CD4-positive, alpha-beta T cell treated with Interleukin-6 at 100 ng/mL for 8 hours (primary cell): ENCODE results near the gene COG1.
"Not testable (repeated sequence)": the region's sequence is repeated elsewhere in the genome, so short reads cannot be mapped to it uniquely, and the experiment has no call there.

ENCODE experiments used
- DNase-seq: peaks from one replicate; pipeline ENCODE4 v3.0.0-alpha.2; 2020; ENCODE audit warnings: mixed read lengths, low spot score

COG1 gene, protein sequence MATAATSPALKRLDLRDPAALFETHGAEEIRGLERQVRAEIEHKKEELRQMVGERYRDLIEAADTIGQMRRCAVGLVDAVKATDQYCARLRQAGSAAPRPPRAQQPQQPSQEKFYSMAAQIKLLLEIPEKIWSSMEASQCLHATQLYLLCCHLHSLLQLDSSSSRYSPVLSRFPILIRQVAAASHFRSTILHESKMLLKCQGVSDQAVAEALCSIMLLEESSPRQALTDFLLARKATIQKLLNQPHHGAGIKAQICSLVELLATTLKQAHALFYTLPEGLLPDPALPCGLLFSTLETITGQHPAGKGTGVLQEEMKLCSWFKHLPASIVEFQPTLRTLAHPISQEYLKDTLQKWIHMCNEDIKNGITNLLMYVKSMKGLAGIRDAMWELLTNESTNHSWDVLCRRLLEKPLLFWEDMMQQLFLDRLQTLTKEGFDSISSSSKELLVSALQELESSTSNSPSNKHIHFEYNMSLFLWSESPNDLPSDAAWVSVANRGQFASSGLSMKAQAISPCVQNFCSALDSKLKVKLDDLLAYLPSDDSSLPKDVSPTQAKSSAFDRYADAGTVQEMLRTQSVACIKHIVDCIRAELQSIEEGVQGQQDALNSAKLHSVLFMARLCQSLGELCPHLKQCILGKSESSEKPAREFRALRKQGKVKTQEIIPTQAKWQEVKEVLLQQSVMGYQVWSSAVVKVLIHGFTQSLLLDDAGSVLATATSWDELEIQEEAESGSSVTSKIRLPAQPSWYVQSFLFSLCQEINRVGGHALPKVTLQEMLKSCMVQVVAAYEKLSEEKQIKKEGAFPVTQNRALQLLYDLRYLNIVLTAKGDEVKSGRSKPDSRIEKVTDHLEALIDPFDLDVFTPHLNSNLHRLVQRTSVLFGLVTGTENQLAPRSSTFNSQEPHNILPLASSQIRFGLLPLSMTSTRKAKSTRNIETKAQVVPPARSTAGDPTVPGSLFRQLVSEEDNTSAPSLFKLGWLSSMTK

DNA sequence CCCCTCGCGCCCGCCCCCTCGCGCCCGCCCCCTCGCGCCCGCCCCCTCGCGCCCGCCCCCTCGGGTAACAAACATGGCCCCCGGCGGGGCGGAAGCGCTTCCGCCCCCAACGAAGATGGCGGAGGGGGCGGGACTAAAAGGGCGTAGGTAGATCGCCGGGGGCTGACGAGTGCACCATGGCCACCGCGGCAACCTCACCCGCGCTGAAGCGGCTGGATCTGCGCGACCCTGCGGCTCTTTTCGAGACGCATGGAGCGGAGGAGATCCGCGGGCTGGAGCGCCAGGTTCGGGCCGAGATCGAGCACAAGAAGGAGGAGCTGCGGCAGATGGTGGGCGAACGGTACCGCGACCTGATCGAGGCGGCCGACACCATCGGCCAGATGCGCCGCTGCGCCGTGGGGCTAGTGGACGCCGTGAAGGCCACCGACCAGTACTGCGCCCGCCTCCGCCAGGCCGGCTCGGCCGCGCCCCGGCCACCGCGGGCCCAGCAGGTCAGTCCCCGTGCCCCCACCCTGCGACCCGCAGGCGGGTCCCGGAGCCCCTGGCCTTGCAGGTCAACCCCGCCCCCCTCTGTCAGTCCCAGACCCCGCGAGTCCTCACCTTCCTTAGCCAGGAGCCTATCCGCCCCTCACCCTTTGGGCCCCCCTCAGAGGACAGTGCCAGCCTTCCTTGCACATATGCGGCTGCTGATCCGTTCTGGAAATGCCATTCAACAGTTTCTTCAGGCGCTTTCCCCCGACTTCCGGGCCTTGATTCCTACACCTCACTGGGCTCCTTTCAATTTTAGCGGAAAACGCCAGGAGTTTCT lies at the start of gene COG1:
TSS of gene COG1 (plus strand) at position 162 of the 808 bp plus-strand sequence. CDS start at position 177, 15 bp downstream.
- peak; percentile 85 for DNase-seq

DNA sequence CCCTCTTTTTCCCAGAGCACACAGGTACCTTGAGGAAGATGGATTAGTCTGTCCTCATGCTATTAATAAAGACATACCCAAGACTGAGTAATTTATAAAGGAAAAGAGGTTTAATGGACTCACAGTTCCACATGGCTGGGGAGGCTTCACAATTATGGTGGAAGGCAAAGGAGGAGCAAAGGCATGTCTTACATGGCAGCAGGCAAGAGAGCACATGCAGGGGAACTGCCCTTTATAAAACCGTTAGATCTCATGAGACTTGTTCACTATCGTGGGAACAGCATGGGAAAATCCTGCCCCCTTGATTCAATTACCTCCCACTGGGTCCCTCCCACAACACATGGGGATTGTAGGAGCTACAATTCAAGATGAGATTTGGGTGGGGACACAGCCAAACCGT lies 48.6 kb upstream of the COG1 start:
- DNase-seq, result not testable (repeated sequence)

DNA sequence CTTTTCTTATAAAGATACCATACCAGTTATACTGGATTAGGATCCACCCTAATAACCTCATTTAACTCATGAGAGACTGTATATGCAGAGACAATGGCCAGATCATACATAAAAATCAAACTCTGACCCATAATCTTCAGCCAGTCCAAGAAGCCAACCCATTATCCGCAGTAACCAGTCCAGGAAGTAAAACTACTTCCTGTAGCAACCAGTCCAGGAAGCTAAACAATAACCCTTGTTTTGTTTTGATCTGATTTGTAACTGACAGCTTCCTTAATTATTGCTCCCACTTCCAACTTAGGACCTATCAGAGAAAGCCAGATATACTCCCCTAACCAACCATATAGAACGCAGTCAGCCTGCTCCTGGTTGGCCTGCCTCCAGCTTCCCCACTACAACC lies 47.2 kb upstream of the COG1 start:
- DNase-seq, result no peak

DNA sequence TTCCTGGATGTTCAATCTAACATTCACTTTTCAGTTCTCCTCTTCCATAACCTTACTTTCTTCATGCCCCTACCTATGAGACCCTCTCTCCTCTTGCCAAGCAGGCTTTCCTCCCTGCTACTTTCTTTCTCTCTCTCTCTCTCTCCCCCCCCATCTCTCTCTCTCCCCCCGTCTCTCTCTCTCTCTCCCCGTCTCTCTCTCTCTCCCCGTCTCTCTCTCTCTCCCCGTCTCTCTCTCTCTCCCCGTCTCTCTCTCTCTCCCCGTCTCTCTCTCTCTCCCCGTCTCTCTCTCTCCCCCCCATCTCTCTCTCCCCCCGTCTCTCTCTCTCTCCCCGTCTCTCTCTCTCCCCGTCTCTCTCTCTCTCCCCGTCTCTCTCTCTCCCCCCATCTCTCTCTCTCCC lies 45.1 kb upstream of the COG1 start:
- DNase-seq, result not testable (repeated sequence)

DNA sequence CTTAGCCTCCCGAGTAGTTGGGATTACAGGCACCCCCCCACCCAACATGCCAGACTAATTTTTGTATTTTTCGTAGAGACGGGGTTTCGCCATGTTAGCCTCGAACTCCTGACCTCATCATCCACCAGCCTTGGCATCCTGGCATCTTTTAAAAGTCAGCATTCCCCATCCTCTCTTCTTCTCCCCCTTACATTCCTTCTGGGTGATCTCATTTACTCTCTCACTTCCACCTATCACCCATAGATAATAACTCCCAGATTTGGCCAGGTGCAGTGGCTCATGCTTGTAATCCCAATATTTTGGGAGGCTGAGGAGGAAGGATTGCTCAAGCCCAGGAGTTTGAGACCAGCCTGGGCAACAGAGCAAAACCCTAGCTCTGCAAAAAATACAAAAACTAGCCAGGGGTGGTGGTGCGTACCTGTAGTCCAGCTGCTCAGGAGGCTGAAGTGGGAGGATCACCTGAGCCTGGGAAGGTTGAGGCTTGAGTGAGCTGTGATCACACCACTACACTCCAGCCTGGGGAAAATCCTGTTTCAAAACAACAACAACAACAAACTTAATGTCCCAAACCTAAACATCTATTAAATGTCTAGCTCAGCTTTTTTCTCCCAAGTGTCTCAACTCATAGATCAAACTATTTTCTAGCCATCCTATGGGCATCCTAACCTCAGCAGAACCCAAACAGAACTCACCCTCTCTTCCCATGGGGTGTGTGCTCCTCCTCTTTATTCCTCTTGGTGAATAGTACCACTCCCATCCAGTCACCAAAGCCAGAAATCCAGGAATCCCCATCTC lies 44.1 kb upstream of the COG1 start:
- DNase-seq, result no peak

DNA sequence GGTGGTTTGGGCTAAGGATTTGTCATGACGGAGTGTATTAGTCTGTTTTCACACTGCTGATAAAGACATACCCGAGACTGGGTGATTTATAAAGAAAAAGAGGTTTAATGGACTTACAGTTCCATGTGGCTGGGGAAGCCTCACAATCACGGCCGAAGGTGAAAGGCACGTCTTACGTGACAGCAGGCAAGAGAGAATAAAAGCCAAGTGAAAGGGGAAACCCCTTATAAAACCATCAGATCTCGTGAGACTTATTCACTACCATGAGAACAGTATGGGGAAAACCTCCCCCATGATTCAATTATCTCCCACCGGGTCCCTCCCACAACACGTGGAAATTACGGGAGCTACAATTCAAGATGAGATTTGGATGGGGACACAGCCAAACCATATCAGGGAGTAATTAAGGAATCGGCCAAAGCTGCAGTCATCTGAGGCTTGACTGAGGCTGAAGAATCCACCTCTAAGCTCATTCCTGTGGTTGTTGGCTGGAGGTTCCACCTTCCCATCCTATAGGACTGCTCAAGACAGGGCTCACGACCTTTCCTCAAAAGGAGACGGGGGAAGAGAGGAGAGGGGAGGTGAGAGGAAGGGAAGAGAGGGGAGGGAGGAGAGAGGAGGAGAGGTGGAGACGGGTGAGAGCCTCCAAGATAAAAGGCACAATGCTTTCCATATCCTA lies 42.1 kb upstream of the COG1 start:
- not testable (repeated sequence) for DNase-seq

DNA sequence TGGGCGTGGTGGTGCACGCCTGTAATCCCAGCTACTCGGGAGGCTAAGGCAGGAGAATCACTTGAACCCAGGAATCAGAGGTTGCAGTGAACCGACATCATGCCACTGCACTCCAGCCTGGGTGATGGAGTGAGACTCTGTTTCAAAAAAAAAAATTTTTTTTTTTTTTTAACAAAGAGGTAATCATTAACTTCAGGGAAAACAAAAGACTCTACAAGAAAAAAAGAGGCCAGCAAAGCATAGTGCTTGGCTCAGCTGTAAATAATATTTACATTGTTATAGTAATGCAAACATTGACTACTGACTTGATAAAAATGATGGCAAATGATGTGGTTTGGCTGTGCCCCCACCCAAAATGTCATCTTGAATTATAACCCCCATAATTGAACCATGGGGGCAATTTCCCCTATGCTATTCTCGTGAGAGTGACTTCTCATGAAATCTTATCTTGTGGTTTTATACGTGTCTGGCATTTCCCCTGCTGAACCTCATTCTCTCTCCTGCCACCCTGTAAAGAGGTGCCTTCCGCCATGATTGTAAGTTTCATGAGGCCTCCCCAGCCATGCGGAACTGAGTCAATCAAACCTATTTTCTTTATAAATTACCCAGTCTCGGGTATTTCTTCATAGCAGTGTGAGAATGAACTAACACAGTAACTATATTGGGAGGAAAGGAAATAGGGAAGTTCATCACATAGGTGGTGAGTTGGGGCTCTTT lies 40.8 kb upstream of the COG1 start:
- no peak for DNase-seq

DNA sequence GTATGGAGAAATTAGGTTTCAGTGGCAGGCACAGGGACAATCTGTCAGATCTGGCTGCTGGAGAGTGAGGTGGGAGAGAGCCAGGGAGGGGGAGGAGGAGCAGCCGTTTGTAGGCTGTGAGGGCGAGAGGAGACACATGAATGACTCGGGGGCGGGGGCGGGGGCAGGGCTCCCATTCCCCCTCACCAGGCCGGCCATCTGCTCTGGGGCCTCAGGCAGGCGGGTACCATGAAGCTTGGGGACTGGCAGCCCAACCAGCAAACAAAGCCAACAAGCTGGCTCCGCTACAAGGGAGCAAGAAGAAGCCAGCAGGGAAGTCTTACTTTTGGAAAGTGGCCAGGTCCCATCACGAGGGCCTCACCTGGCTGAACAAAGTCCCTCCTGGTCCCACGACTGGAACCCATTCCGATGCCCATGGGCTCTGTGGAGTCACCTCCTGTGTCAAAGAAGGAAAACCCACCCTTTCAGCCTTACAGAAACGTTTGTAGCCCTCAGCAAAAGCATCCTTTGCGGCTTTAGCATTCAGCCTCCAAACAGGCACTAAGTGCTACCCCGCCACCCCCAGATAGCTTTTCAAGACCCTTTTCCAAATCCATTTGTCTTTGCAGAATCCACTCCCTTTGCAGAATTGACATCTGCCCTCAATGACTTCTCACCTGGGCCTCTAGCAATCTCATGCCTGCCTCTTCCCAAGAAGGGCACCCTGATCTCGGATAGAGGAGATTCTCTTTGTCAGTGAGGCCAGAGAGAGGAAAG lies 37.3 kb upstream of the COG1 start:
- no peak for DNase-seq

DNA sequence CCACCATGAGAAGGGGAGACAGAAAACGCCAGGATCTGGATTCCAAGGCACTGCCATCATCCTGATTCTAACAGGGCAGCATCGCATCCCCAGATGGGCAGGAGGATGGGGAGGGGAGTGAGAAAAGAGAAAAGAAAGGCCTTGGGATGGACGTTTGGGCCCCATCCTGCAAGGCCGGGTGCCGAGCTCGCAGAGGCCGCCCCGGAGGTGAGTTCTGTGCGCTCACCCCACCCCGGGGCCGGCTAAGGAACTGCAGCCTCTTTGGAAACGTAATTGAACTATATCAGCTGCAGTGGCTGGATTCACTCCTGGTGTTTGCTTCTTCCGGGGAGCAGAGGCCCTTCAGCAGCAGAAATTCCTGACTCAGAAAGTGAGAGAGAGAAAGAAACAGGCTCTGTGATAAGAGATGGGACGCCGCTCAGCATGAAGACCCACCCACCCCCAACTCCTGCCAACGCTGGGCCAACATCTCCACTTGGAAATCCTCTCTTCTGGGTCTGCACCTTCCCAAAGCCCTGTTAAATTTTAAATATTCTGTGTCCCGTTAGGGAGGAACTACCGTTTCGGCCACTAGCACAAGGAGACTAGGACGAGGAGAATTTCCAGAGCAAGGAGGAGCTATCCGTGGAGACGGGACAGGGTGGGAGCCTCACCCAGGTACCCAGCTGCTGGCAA lies 36.6 kb upstream of the COG1 start:
- peak; percentile 39 for DNase-seq

DNA sequence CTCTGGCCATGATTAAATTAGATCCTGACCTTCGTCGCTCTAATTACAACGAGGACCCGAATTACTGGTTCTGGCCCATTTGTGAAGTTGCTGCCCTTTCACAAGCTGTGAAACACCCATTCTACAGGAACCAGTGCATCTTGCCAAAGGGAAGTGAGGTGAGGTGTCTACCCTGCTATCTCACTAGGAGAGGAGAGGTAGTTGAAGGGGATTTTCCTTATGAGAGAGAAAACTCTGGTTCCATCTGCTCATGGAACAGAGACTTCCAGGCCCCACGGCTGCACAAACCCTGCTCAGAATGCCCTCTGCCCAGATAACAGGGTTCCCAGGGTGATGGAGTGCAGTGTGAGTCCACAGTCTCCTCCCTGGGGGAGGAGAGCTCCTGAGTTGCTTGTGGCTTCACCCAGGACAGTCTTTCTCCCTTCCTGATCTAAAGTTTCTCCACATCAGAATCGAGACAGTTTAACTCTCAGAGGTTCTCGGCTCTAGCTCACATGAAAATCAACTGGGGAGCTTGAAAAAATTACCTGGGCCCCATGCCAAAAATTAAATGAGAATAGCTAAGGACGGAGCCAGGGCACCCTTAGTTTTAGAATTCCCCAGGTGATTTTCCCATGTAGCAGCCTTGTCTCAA lies 35.9 kb upstream of the COG1 start:
- DNase-seq, result no peak

DNA sequence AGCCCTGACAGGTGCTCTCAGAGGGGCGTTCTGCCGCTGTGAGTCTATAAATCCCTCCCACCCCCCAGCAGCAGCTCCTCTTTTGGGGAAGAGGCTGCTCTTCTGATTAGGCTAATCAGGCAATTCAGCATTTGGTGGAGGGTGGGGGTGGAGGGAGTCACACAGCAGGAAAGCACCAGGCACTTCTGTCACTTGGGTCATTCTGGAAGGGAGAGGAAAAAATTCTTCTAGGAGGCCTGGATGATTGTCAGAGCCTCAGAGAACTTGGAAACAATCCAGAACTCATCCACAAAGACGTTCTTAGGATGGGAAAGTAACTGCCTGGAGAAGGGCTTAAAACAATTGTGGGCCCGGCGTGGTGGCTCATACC lies 35.3 kb upstream of the COG1 start:
- DNase-seq, result no peak

DNA sequence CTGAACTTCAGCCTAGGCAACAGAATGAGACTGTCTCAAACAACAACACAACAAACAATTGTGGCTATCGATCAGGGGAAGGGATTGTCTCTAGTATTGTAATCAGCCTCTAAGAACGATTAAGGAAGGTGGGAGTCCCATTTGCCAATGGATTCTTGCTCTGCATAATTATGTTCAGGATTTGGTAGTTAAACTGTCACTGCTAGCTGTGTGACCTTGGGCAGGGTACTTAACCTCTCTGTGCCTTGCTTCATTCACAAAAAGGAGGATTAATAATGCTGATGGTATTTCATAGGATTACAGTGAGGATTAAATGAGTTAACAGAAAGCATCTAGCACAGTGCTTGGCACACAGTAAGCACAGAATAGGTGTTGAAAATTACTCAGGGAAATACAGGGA lies 34.7 kb upstream of the COG1 start:
- no peak for DNase-seq

DNA sequence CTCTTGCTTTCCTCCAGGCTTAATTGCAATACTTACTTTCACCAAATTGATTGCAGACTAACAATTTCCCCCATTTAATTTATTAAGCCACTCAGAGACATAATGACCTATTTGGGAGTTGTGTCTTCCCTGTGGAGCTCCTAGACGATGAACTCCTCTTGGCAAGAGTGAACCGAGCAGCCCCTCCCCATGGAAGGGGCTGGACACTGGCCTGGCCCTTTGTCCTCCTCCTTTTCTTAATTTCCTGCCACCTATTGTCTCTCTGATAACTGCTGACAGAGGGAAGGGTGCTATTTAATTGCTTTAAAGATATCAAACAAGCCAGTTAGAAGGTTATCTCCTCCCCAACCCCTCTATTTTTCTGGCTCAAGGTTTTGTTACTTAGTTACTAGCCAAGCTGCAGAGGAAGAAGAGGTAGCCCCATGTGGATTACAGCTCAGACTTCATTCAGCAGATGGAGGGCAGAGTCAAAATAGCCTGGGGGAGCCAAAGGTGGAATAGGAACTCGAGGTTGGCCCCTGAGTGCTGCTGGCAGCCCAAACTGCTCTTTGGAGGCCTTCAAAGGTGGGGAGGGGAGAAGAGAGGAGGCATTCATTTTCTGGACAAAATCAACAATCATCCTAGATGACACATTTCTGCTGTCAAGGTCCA lies 31.8 kb upstream of the COG1 start:
- no peak for DNase-seq

DNA sequence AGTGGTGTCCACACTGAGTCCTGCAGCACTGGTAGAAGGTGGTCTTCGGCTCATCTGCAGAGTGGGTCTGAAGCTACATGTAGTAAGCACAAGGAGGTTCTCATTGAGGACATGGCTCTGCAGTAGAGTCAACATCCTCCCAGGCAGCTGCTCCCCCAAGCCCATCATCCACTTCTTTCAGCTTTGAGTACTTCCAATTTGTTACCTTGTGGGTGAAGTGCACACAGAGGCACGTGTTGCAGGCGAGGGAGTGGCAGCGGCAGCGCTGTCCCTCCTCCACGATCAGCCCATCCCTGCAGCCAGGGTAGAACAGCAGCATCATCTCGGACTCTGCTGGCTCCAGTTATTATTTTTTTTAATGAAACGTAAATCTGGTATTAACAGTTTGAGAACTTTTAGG lies 29.8 kb upstream of the COG1 start:
- no peak for DNase-seq

DNA sequence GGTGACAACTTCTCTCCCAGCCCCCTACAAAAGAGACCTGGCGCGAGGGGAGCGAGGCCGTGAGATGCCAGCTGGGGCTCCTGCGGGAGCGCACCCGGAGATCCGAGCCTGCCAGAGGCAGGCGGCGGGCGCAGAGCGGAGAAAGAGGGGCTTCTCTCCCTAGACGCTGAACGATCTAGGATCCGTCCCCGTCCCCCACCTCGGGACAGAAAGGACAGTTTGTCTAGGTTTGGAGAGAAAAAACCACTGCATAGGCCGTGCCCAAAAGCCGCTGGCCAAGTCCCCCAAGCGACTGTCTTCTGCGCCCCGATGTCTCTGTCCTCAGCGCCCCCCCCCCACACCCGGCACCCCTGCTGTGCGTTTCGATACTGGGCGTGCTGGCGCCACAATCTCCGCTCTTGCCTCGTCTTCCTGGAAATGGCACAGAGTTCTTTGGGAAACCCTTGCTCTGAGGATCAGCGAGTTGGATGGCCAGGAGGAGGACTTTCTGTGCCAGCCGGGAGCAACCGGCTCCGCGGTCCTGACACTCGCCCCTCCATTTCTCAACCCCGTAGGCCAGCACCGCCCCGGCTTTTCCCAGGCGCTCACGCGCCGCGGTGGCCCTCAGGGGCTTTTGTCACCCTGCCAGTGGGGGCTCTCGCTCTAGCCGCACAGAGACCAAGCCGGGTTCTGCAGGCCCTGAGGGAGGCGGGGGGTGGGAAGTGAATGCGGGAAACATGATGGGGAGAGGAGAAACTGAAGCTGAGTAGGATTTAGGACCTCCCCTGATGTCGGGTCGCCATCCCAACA lies 27.0 kb upstream of the COG1 start:
- DNase-seq, result no peak

DNA sequence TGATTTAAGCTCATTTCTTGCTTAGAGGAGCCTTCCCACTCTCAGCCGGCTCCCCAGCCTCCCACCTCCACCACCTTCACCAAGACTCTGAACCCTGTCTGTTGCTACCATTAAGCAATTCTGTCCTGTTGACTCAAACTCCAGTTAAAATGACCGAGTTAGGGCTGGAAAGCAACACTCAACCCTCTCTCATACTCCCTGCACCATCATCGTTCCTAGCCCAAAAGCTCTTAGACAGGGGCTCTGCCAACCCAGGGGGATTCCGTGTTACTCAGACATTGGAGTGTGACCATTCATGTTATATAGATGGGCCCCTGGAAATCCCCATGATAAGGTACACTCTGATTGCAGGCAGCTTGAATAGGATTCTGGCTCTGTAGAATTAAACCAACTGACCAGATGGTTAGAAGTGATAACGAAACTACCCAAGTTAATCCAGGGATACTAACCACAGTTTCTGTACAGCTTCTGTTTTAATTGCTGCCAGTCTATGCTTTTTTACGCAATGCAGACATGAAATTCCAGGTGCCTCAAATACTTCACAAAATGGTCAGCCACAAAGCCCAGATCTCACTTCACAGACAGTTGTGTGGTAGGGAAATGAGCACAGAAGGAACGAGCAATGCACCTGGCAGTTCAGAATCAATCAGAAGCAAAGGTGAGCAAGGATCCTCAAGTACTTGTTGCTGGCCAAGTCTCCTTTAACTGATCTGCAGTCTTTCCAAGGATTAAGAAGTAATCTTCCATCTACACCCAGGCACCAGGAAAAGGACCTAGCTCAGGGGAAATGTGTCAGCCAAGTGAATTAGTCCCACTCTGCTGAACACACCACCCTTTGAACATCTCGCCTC lies 25.9 kb upstream of the COG1 start:
- no peak for DNase-seq
